ENCODE results near the gene ATRN.
"Not testable (repeated sequence)": the region's sequence is repeated elsewhere in the genome, so short reads cannot be mapped to it uniquely, and the experiment has no call there.

ATRN gene

GRCh38 chr20:3470627-3471396, at the start of gene ATRN:
TSS of gene ATRN (plus strand) at chr20:3471018. CDS start at chr20:3471108, 90 bp downstream.
- no peak for TF ChIP-seq CTCF (IDR thresholded peaks at IDR 0.05; ENCODE audit: insufficient read depth, missing control alignments)
- DNase-seq (ENCODE audit: insufficient read length, low spot score) (peak; percentile 57), FAIRE-seq (no peak)

- no peak for TF ChIP-seq CTCF (IDR thresholded peaks at IDR 0.05; ENCODE audit: insufficient read depth, missing control alignments)
- DNase-seq (ENCODE audit: insufficient read length, low spot score): no peak
- FAIRE-seq: no peak
Measured at GRCh38 chr20:3421985-3422384, 48.8 kb upstream of the ATRN start.

GRCh38 chr20:3423126-3423525, 47.7 kb upstream of the ATRN start:
- no peak for TF ChIP-seq CTCF (IDR thresholded peaks at IDR 0.05; ENCODE audit: insufficient read depth, missing control alignments)
- FAIRE-seq (no peak), DNase-seq (ENCODE audit: insufficient read length, low spot score) (no peak)

GRCh38 chr20:3426766-3427165, 44.1 kb upstream of the ATRN start:
- FAIRE-seq; DNase-seq (ENCODE audit: insufficient read length, low spot score): not testable (repeated sequence)

- DNase-seq (ENCODE audit: insufficient read length, low spot score) (no peak), FAIRE-seq (no peak)
- TF ChIP-seq CTCF (IDR thresholded peaks at IDR 0.05; ENCODE audit: insufficient read depth, missing control alignments): no peak
Measured at GRCh38 chr20:3430376-3431069, 40.3 kb upstream of the ATRN start.

GRCh38 chr20:3431109-3431508, 39.7 kb upstream of the ATRN start:
- DNase-seq (ENCODE audit: insufficient read length, low spot score): no peak
- no peak for FAIRE-seq
- TF ChIP-seq CTCF (IDR thresholded peaks at IDR 0.05; ENCODE audit: insufficient read depth, missing control alignments): no peak

- FAIRE-seq (no peak), DNase-seq (ENCODE audit: insufficient read length, low spot score) (no peak)
- no peak for TF ChIP-seq CTCF (IDR thresholded peaks at IDR 0.05; ENCODE audit: insufficient read depth, missing control alignments)
Measured at GRCh38 chr20:3432844-3433243, 38.0 kb upstream of the ATRN start.

All from D721Med (cell line).